ENCODE results near the gene CHM. TPM values are rescaled to one million over a fixed set of nuclear protein-coding genes. Genes with fewer than 3 reads are reported as not detected.

The CHM gene
- total RNA-seq, 2 donors from 2014 or later, result 8.7 to 13.0 TPM

- Histone ChIP-seq H3K27me3 (no peaks in the 10 kb centered on the region), H3K36me3 (no peaks in the 10 kb centered on the region), H3K9me3 (peaks cover 0 to 3% of the 10 kb centered on the region in 2 donors), H3K4me3 (no peak overlapping the region), H3K27ac (no peak overlapping the region), H3K4me1 (no peaks in the 10 kb centered on the region)
- no peak for DNase-seq (ENCODE audit: low spot score)
- TF ChIP-seq CTCF (IDR thresholded peaks at IDR 0.05), result no peak
Measured at GRCh38 chrX:85828771-85829170, 218.6 kb downstream of the CHM start.

GRCh38 chrX:85815203-85815751 lies 232.1 kb downstream of the CHM start:
- H3K27ac ChIP-seq, result no peak overlapping the region
- H3K4me3 ChIP-seq, result no peak overlapping the region
- no peak for DNase-seq (ENCODE audit: low spot score)
- peaks cover 0 to 29% of the 10 kb centered on the region in 2 donors for H3K9me3 ChIP-seq
- no peaks in the 10 kb centered on the region for H3K4me1 ChIP-seq
- TF ChIP-seq CTCF (IDR thresholded peaks at IDR 0.05), result no peak
- H3K36me3 ChIP-seq, result no peaks in the 10 kb centered on the region
- H3K27me3 ChIP-seq, result no peaks in the 10 kb centered on the region

MicroRNA genes within 50 kb of the gene (microRNA counts, 767-probe panel; counts per million panel counts)
- microRNA hsa-miR-1321 (0 to 31.0 counts per million in 2 donors), microRNA hsa-miR-361-3p (2,767 to 6,137 counts per million in 2 donors), microRNA hsa-miR-361-5p (4,006 to 9,215 counts per million in 2 donors)

Small RNA genes within 50 kb of the gene (microRNA-seq; reads per million reads assigned to microRNA genes)
- gene MIR1321 (ENCODE audit: borderline number of aligned reads in 2 of 2, borderline replicate concordance in 1 of 2), result 0 reads per million in 2 donors
- gene MIR361 (ENCODE audit: borderline number of aligned reads in 2 of 2, borderline replicate concordance in 1 of 2), result 4,995 to 5,555 reads per million in 2 donors

Other genes starting within 250 kb of the CHM start
- not detected for gene DACH2, start 100.9 kb upstream of the CHM start, total RNA-seq

Measured in right atrium auricular region (tissue), 2 donors.